CD4-positive, alpha-beta T cell (primary cell): ENCODE measurements around the gene SMIM35. TPM values are rescaled to one million over a fixed set of nuclear protein-coding genes. Genes with fewer than 3 reads are reported as not detected.

Experiments used
- ATAC-seq: fragments of 200-7000 bp; cut with Tn5 transposase; one replicate; pipeline ENCODE4 v1.10.0; 2022; ENCODE audit warnings: mild to moderate bottlenecking; ENCODE audit not compliant: poor library complexity
- CTCF ChIA-PET: fragments of 350-600 bp; sonication (Branson Sonifier 250); formaldehyde crosslinking; loops from one replicate; lab custom pipeline; 2021; ENCODE audit warnings: antibody characterized with exemption, inconsistent platforms; lab: Charles Lee
- POLR2A ChIA-PET: fragments of 350-600 bp; sonication (Branson Sonifier 250); formaldehyde crosslinking; loops from one replicate; lab custom pipeline; 2021; ENCODE audit warnings: antibody characterized with exemption, inconsistent platforms; lab: Charles Lee
- DNase-seq, 14 experiments: peaks; one replicate each; pipeline ENCODE4 v3.0.0-alpha.2; 2013 to 2020; ENCODE audit warnings: mixed read lengths in 2 of 14
- H3K27ac ChIP-seq, 2 donors: one replicate each; pipeline versions ENCODE4 v1.5.1 to v1.7.0; 2013; ENCODE audit warnings: low read length in 2 of 2, low read depth in 1 of 2, mild to moderate bottlenecking in 1 of 2
- H3K27me3 ChIP-seq, 2 experiments: 1 replicate in 1 of 2; 2 replicates in 1 of 2; pipeline versions ENCODE4 v1.6.1 to v1.7.0; 2013; ENCODE audit warnings: low read length in 2 of 2, control low read depth in 1 of 2, mild to moderate bottlenecking in 1 of 2, moderate library complexity in 1 of 2; ENCODE audit not compliant: insufficient read depth in 2 of 2, control insufficient read depth in 1 of 2
- H3K36me3 ChIP-seq: one replicate; pipeline ENCODE4 v1.6.1; 2013; ENCODE audit warnings: low read length, control low read depth; ENCODE audit not compliant: insufficient read depth
- H3K4me1 ChIP-seq: one replicate; pipeline ENCODE4 v1.6.1; 2013; ENCODE audit warnings: low read length, control low read depth; ENCODE audit not compliant: insufficient read depth
- H3K4me3 ChIP-seq: one replicate; pipeline ENCODE4 v1.5.1; 2013; ENCODE audit warnings: mild to moderate bottlenecking, low read length, moderate library complexity
- H3K9me3 ChIP-seq, 2 experiments: 1 replicate in 1 of 2; 2 replicates in 1 of 2; pipeline versions ENCODE4 v1.6.1 to v1.7.0; 2013; ENCODE audit warnings: low read length in 2 of 2, mild to moderate bottlenecking in 2 of 2, control low read depth in 1 of 2, moderate library complexity in 1 of 2; ENCODE audit not compliant: control insufficient read depth in 1 of 2, insufficient read depth in 1 of 2
- H3K27ac Mint-ChIP-seq: one replicate; pipeline ENCODE4 v1.8.0; 2020; ENCODE audit warnings: mixed read lengths
- H3K27me3 Mint-ChIP-seq: one replicate; pipeline ENCODE4 v1.8.0; 2021; ENCODE audit warnings: mixed read lengths
- H3K36me3 Mint-ChIP-seq: one replicate; pipeline ENCODE4 v1.8.0; 2021; ENCODE audit warnings: low read depth, mixed read lengths
- H3K4me1 Mint-ChIP-seq: one replicate; pipeline ENCODE4 v1.8.0; 2021; ENCODE audit warnings: low read depth, mixed read lengths
- H3K4me3 Mint-ChIP-seq: one replicate; pipeline ENCODE4 v1.8.0; 2020; ENCODE audit warnings: mild to moderate bottlenecking, mixed read lengths
- H3K9me3 Mint-ChIP-seq: one replicate; pipeline ENCODE4 v1.8.0; 2020; ENCODE audit warnings: mixed read lengths
- CTCF ChIP-seq: fragments of 200-600 bp; IDR thresholded peaks from one replicate; pipeline ENCODE4 v1.8.0; 2022; ENCODE audit warnings: antibody characterized with exemption, mild to moderate bottlenecking
- intact Hi-C, 2 experiments: fragments of 100-400 bp; cut with DNase I in 1 of 2; cut with micrococcal nuclease in 1 of 2; formaldehyde crosslinking; loops; one replicate each; pipeline versions ENCODE4 v1.15.1 to v1.9.0; 2023 to 2025; cut with DNase I, micrococcal nuclease
- total RNA-seq, 174 experiments: library from RNA in 2 of 174; stranded (reverse) in 2 of 174; gene quantifications; one replicate each; pipeline ENCODE4 v1.2.3 and lab custom pipeline; 2021 to 2026

Gene SMIM35
- total RNA-seq, 2 experiments from 2014 or later: 0.06 to 0.08 TPM

GRCh38 chr11:117980720-117981119 lies 106.0 kb downstream of the SMIM35 start:
- no peaks in the 10 kb centered on the region for H3K36me3 Mint-ChIP-seq
- Histone ChIP-seq H3K4me3 (no peak overlapping the region), H3K27ac (no peak overlapping the region), H3K9me3 (peaks cover 0 to 3% of the 10 kb centered on the region in 2 experiments), H3K36me3 (no peaks in the 10 kb centered on the region), H3K27me3 (no peaks in the 10 kb centered on the region), H3K4me1 (peaks cover 74% of the 10 kb centered on the region)
- no peaks in the 10 kb centered on the region for H3K27me3 Mint-ChIP-seq
- ATAC-seq: no peak
- no peaks in the 10 kb centered on the region for H3K9me3 Mint-ChIP-seq
- H3K4me3 Mint-ChIP-seq: no peak overlapping the region
- intact Hi-C loops: no loop called here
- TF ChIP-seq CTCF: no peak
- no peak overlapping the region for H3K27ac Mint-ChIP-seq
- H3K4me1 Mint-ChIP-seq: peaks cover 80% of the 10 kb centered on the region
- CTCF ChIA-PET: no interaction called here
- POLR2A ChIA-PET: interaction anchor here (5.0 to 24.2 kb wide), 2 partner anchors 22 to 29 kb away, joined by 64 to 392 read pairs; no protein-coding TSS in a partner anchor
- DNase-seq: peak in 1 of 14 experiments; percentile 12

GRCh38 chr11:117980280-117980679 lies 106.5 kb downstream of the SMIM35 start:
- H3K36me3 Mint-ChIP-seq: no peaks in the 10 kb centered on the region
- no peak for TF ChIP-seq CTCF
- Histone ChIP-seq H3K4me1 (peaks cover 69% of the 10 kb centered on the region), H3K9me3 (peaks cover 0 to 3% of the 10 kb centered on the region in 2 experiments), H3K27me3 (no peaks in the 10 kb centered on the region), H3K36me3 (no peaks in the 10 kb centered on the region), H3K27ac (no peak overlapping the region), H3K4me3 (no peak overlapping the region)
- no peaks in the 10 kb centered on the region for H3K9me3 Mint-ChIP-seq
- DNase-seq (no peak), ATAC-seq (no peak)
- ChIA-PET CTCF (interaction anchor here (0.6 kb wide), 1 partner anchor 59 kb away, joined by 4 read pairs; no protein-coding TSS in a partner anchor), POLR2A (interaction anchor here (1.0 to 24.2 kb wide), 3 partner anchors 23 to 34 kb away, joined by 3 to 392 read pairs (median 64); no protein-coding TSS in a partner anchor)
- peak overlapping the region; percentile 3 for H3K27ac Mint-ChIP-seq
- H3K4me1 Mint-ChIP-seq: peaks cover 84% of the 10 kb centered on the region
- no peak overlapping the region for H3K4me3 Mint-ChIP-seq
- no peaks in the 10 kb centered on the region for H3K27me3 Mint-ChIP-seq
- intact Hi-C loops: no loop called here

- intact Hi-C loops: no loop called here
- Mint-ChIP-seq H3K4me3 (peak overlapping the region; percentile 40), H3K4me1 (peaks cover 80% of the 10 kb centered on the region), H3K27me3 (no peaks in the 10 kb centered on the region), H3K9me3 (no peaks in the 10 kb centered on the region), H3K36me3 (no peaks in the 10 kb centered on the region), H3K27ac (peak overlapping the region; percentile 3)
- Histone ChIP-seq H3K9me3 (peaks cover 0 to 3% of the 10 kb centered on the region in 2 experiments), H3K4me1 (peaks cover 66% of the 10 kb centered on the region), H3K36me3 (no peaks in the 10 kb centered on the region), H3K27ac (no peak overlapping the region), H3K4me3 (no peak overlapping the region), H3K27me3 (no peaks in the 10 kb centered on the region)
- no peak for TF ChIP-seq CTCF
- DNase-seq: peak in 3 of 14 experiments; percentile 57 to 76 (median 68)
- ChIA-PET CTCF (interaction anchor here (0.6 to 1.5 kb wide), 3 partner anchors 29 to 60 kb away, joined by 3 to 5 read pairs (median 4); no protein-coding TSS in a partner anchor), POLR2A (interaction anchor here (0.7 to 24.2 kb wide), 4 partner anchors 23 to 72 kb away, joined by 3 to 392 read pairs (median 34); no protein-coding TSS in a partner anchor)
- peak; percentile 62 for ATAC-seq
Observed at GRCh38 chr11:117979481-117980211, 107.1 kb downstream of the SMIM35 start.
